SK-N-SH treated with all-trans-retinoic acid at 6 μM for 48 hours (cell line): ENCODE results near the gene ZMYND8.

Experiments used
- ATAC-seq: fragments of 200-7000 bp; cut with Tn5 transposase; 3 replicates; pipeline ENCODE4 v1.9.1; 2020; ENCODE audit warnings: mild to moderate bottlenecking, moderate library complexity
- ARNTL ChIP-seq: fragments of 450-650 bp; formaldehyde crosslinking; IDR thresholded peaks from 2 replicates; pipeline ENCODE4 v1.5.0; 2020; ENCODE audit warnings: low read depth, mild to moderate bottlenecking, moderate library complexity, borderline replicate concordance
- BACH2 ChIP-seq: fragments of 250-450 bp; sonication (Bioruptor Pico); IDR thresholded peaks from 2 replicates; pipeline ENCODE4 v1.9.0; 2021; ENCODE audit warnings: mild to moderate bottlenecking, borderline replicate concordance
- CSDC2 ChIP-seq: fragments of 250-450 bp; sonication (Bioruptor Pico); IDR thresholded peaks from 2 replicates; pipeline ENCODE4 v1.5.0; 2020; ENCODE audit warnings: mild to moderate bottlenecking, moderate library complexity
- ESRRG ChIP-seq: fragments of 250-450 bp; sonication (Bioruptor Pico); IDR thresholded peaks from 2 replicates; pipeline ENCODE4 v1.6.1; 2021; ENCODE audit warnings: mild to moderate bottlenecking
- GLIS3 ChIP-seq: fragments of 250-450 bp; sonication (Bioruptor Pico); IDR thresholded peaks from 2 replicates; pipeline ENCODE4 v1.5.0; 2020; ENCODE audit warnings: mild to moderate bottlenecking, moderate library complexity
- ISL1 ChIP-seq: fragments of 250-450 bp; sonication (Bioruptor Pico); IDR thresholded peaks from 2 replicates; pipeline ENCODE4 v2.1.2; 2022; ENCODE audit warnings: mild to moderate bottlenecking, moderate library complexity
- OSR1 ChIP-seq: fragments of 250-450 bp; sonication (Bioruptor Pico); IDR thresholded peaks from 2 replicates; pipeline ENCODE4 v1.8.0; 2022; ENCODE audit warnings: moderate library complexity, mild to moderate bottlenecking, inconsistent platforms
- PPARA ChIP-seq: fragments of 250-450 bp; sonication (Bioruptor Pico); IDR thresholded peaks from 2 replicates; pipeline ENCODE4 v1.5.0; 2020; ENCODE audit warnings: mild to moderate bottlenecking, borderline replicate concordance
- RARB ChIP-seq: fragments of 250-450 bp; sonication (Bioruptor Pico); IDR thresholded peaks from 2 replicates; pipeline ENCODE4 v1.8.0; 2021; ENCODE audit warnings: mild to moderate bottlenecking, moderate library complexity
- SNAI2 ChIP-seq: fragments of 250-450 bp; sonication (Bioruptor Pico); IDR thresholded peaks from 2 replicates; pipeline ENCODE4 v1.5.0; 2020; ENCODE audit warnings: mild to moderate bottlenecking, moderate library complexity
- TCF4 ChIP-seq: fragments of 250-450 bp; sonication (Bioruptor Pico); IDR thresholded peaks from 2 replicates; pipeline ENCODE4 v1.8.0; 2021; ENCODE audit warnings: mild to moderate bottlenecking, moderate library complexity, borderline replicate concordance
- ZC3H10 ChIP-seq: fragments of 250-450 bp; sonication (Bioruptor Pico); IDR thresholded peaks from 2 replicates; pipeline ENCODE4 v1.5.1; 2021; ENCODE audit warnings: mild to moderate bottlenecking, moderate library complexity
- ZFP3 ChIP-seq: fragments of 250-450 bp; sonication (Bioruptor Pico); IDR thresholded peaks from 2 replicates; pipeline ENCODE4 v1.5.0; 2020; ENCODE audit warnings: mild to moderate bottlenecking, moderate library complexity
- ZFP30 ChIP-seq: fragments of 450-650 bp; formaldehyde crosslinking; IDR thresholded peaks from 2 replicates; pipeline ENCODE4 v1.5.0; 2022; ENCODE audit warnings: mild to moderate bottlenecking, moderate library complexity
- ZNF565 ChIP-seq: fragments of 450-650 bp; formaldehyde crosslinking; conservative IDR thresholded peaks from 2 replicates; pipeline ENCODE4 v1.5.0; 2020; ENCODE audit warnings: low read depth, mild to moderate bottlenecking, moderate library complexity
- ZNF70 ChIP-seq: fragments of 450-650 bp; formaldehyde crosslinking; IDR thresholded peaks from 2 replicates; pipeline ENCODE4 v1.5.0; 2020; ENCODE audit warnings: mild to moderate bottlenecking, moderate library complexity
- ZNF8 ChIP-seq: fragments of 450-650 bp; formaldehyde crosslinking; IDR thresholded peaks from 2 replicates; pipeline ENCODE4 v1.5.0; 2020; ENCODE audit warnings: mild to moderate bottlenecking, moderate library complexity
- TF ChIP-seq, protein P1 (sequence below): fragments of 250-450 bp; sonication (Bioruptor Pico); IDR thresholded peaks from 2 replicates; pipeline ENCODE4 v1.8.0; 2020; ENCODE audit warnings: mild to moderate bottlenecking, moderate library complexity, borderline replicate concordance
- TF ChIP-seq, protein P2 (sequence below): fragments of 250-450 bp; sonication (Bioruptor Pico); IDR thresholded peaks from 2 replicates; pipeline ENCODE4 v1.5.0; 2020; ENCODE audit warnings: mild to moderate bottlenecking, moderate library complexity
- TF ChIP-seq, protein P3 (sequence below): fragments of 250-450 bp; sonication (Bioruptor Pico); IDR thresholded peaks from 2 replicates; pipeline ENCODE4 v1.5.1; 2020; ENCODE audit warnings: low read depth, mild to moderate bottlenecking, moderate library complexity
- TF ChIP-seq, protein P4 (sequence below): fragments of 250-450 bp; sonication (Bioruptor Pico); IDR thresholded peaks from 2 replicates; pipeline ENCODE4 v1.8.0; 2021; ENCODE audit warnings: low read depth, mild to moderate bottlenecking, moderate library complexity, borderline replicate concordance

Gene ZMYND8

DNA sequence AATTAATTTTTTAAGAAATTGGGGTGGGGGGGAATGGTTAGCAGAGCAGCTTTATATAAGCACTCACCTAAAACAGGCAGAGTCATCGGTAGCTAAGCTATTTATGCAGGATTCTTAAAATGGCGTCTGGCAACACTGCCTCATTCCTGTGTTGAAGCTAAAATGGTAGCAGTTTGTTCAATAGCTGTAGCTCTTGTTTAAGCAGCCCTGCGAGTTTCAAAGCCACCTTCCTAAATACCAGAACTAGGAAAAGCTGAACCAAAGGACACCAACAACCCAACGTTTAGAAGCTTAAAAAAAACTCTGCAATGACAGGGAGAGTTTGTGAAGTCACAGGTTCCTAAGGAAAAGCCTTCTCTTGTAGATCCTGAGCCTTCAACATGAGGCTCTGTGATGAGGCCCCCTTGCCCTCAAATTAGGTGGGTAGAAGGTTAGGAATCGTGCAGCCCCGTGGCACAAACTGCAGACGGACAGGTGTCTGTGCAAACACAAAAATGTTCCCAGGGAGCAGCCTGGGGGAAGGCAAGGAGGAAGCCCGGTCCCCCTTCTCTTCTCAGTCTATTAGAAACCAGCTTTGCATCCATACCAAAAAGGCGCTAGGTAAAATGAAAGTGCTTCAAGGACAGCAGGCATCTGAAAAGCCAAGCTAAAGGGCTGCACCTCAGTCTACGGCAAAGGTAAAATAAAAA is 4.7 kb downstream of the ZMYND8 start:
- TF ChIP-seq GLIS3 (CRISPR knock-in tag) = 0 out of 2 replicates have a peak, but pooled peaks have one; percentile 28
- TF ChIP-seq SNAI2 (CRISPR knock-in tag) = 0 out of 2 replicates have a peak, but pooled peaks have one; percentile 20
- TF ChIP-seq ARNTL (CRISPR knock-in tag) = no peak
- TF ChIP-seq TCF4 (CRISPR knock-in tag) = no peak
- TF ChIP-seq ZC3H10 (CRISPR knock-in tag) = no peak
- no peak for TF ChIP-seq ZNF70 (CRISPR knock-in tag)
- no peak for TF ChIP-seq PPARA
- TF ChIP-seq CSDC2 = peak; percentile 63; the same call in 1 of the 2 replicates
- TF ChIP-seq, all 23 proteins: peak for 3
- no peak; the same call in 2 of the 3 replicates for ATAC-seq

DNA sequence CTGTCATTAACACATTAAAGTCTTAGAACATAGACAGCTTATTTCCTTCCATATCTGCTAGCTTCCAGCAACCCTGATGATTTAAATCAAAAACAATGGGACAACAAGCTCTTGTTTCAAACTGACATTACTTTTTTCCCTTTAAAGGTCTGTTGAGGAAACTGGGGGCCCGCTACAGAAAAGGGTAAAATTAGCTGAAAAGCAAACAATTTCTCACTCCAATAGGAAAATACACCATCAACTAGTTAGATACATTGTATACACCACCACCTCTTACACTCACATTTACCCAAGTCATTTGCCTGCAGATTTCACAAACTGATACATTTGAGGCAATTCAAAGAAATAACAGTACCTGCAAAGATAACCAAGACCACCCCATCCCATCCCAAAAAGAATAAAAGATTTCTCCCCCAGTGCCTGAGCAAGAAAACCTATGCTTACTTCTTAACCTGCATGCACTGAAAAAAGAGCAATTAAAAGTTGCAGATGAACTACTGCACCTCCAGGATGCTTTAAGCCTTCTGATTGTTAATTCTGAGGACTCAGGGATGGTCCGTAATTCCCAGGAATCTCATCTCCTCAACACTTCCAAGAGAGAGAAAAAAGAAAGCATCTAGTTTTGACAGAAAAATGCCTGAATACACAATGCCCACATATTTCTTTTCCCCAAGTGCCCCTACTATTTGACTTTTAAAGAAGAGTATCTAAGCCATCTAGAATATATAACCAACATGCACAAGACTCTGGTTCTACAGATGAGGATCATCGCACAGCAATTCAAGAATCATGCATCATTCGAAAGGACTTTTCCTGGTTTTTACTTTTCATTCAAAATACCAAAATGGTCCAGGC is 5.6 kb downstream of the ZMYND8 start:
- no peak for ATAC-seq
- no peak for TF ChIP-seq BACH2 (CRISPR knock-in tag)
- TF ChIP-seq ZFP30 (CRISPR knock-in tag) = no peak
- no peak for TF ChIP-seq SNAI2 (CRISPR knock-in tag)
- TF ChIP-seq ZNF565 = no peak
- TF ChIP-seq, protein P1, sequence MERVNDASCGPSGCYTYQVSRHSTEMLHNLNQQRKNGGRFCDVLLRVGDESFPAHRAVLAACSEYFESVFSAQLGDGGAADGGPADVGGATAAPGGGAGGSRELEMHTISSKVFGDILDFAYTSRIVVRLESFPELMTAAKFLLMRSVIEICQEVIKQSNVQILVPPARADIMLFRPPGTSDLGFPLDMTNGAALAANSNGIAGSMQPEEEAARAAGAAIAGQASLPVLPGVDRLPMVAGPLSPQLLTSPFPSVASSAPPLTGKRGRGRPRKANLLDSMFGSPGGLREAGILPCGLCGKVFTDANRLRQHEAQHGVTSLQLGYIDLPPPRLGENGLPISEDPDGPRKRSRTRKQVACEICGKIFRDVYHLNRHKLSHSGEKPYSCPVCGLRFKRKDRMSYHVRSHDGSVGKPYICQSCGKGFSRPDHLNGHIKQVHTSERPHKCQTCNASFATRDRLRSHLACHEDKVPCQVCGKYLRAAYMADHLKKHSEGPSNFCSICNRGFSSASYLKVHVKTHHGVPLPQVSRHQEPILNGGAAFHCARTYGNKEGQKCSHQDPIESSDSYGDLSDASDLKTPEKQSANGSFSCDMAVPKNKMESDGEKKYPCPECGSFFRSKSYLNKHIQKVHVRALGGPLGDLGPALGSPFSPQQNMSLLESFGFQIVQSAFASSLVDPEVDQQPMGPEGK = no peak
- TF ChIP-seq, protein P2, sequence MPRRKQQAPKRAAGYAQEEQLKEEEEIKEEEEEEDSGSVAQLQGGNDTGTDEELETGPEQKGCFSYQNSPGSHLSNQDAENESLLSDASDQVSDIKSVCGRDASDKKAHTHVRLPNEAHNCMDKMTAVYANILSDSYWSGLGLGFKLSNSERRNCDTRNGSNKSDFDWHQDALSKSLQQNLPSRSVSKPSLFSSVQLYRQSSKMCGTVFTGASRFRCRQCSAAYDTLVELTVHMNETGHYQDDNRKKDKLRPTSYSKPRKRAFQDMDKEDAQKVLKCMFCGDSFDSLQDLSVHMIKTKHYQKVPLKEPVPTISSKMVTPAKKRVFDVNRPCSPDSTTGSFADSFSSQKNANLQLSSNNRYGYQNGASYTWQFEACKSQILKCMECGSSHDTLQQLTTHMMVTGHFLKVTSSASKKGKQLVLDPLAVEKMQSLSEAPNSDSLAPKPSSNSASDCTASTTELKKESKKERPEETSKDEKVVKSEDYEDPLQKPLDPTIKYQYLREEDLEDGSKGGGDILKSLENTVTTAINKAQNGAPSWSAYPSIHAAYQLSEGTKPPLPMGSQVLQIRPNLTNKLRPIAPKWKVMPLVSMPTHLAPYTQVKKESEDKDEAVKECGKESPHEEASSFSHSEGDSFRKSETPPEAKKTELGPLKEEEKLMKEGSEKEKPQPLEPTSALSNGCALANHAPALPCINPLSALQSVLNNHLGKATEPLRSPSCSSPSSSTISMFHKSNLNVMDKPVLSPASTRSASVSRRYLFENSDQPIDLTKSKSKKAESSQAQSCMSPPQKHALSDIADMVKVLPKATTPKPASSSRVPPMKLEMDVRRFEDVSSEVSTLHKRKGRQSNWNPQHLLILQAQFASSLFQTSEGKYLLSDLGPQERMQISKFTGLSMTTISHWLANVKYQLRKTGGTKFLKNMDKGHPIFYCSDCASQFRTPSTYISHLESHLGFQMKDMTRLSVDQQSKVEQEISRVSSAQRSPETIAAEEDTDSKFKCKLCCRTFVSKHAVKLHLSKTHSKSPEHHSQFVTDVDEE (CRISPR knock-in tag) = no peak
- TF ChIP-seq ZNF8 (CRISPR knock-in tag) = no peak
- no peak for TF ChIP-seq ESRRG
- no peak for TF ChIP-seq ZC3H10 (CRISPR knock-in tag)
- TF ChIP-seq ZFP3 (CRISPR knock-in tag) = no peak
- no peak for TF ChIP-seq OSR1 (CRISPR knock-in tag)
- no peak for TF ChIP-seq ZNF70 (CRISPR knock-in tag)

DNA sequence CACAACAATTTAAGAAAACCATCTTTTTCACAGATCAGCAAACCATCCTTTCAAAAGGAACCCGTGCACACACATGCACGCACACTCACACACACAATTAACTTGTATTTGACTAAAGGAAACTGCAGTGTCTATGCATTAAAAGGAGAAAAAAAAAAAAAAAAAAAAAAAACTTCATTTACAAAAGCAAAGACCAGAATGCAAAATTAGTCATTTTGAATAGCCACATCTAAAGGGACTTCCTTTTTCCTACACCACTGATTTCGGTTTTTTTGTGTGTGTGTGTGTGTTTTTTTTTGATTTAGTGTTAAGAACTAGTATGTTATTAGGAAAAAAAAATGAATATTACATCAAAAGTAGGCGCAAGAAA is 6.3 kb downstream of the ZMYND8 start:
- no peak for ATAC-seq

DNA sequence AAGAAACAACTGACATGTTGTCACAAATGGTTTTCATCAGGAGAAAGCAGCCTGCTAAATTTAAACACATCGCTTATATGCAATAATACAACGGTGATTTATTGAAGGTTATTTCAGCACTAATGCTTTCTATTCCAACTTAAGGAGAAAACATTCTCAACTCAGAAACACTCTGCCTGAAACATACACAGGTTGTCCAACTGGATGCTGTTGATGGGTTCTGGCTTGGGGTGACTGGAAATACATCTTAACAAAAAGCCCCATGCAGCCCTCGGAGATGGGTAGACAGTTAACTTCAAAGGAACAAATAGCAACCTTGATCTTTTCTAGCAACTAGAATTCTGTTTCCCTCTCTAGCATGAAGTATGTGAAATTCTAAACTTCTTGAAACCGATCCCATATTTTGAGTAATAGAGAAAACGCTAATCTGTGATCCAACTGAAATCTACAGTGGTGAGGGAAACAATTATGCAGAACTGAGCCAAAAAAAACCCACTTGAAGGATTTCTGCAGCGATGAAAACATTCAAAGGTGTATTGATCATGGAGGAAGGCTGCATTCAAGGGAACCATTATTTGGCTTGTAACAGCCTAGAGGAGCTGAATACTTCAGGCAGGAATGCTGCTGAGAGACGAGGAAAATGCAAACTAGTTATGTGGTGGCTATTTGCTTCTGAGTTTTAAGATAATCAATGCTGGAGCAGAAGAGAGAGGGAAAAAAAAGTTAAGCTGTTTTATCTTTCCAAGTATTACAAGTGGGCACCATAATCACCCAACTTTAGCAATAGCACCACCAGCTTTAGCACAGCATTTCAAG is 6.9 kb downstream of the ZMYND8 start:
- peak; percentile 48 for ATAC-seq
- TF ChIP-seq BACH2 (CRISPR knock-in tag) (no peak), RARB (CRISPR knock-in tag) (no peak), OSR1 (CRISPR knock-in tag) (no peak), ZFP3 (CRISPR knock-in tag) (no peak), ZNF8 (CRISPR knock-in tag) (no peak), ZNF70 (CRISPR knock-in tag) (no peak), ARNTL (CRISPR knock-in tag) (no peak), GLIS3 (CRISPR knock-in tag) (no peak), TCF4 (CRISPR knock-in tag) (no peak), ESRRG (no peak), ISL1 (CRISPR knock-in tag) (no peak), ZNF565 (no peak), ZC3H10 (CRISPR knock-in tag) (no peak)
- TF ChIP-seq, protein P3, sequence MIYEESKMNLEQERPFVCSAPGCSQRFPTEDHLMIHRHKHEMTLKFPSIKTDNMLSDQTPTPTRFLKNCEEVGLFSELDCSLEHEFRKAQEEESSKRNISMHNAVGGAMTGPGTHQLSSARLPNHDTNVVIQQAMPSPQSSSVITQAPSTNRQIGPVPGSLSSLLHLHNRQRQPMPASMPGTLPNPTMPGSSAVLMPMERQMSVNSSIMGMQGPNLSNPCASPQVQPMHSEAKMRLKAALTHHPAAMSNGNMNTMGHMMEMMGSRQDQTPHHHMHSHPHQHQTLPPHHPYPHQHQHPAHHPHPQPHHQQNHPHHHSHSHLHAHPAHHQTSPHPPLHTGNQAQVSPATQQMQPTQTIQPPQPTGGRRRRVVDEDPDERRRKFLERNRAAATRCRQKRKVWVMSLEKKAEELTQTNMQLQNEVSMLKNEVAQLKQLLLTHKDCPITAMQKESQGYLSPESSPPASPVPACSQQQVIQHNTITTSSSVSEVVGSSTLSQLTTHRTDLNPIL (CRISPR knock-in tag) = no peak
- TF ChIP-seq, protein P1 = no peak

More for the DNA sequence above, 6.3 kb downstream of the ZMYND8 start:
- TF ChIP-seq, protein P4, sequence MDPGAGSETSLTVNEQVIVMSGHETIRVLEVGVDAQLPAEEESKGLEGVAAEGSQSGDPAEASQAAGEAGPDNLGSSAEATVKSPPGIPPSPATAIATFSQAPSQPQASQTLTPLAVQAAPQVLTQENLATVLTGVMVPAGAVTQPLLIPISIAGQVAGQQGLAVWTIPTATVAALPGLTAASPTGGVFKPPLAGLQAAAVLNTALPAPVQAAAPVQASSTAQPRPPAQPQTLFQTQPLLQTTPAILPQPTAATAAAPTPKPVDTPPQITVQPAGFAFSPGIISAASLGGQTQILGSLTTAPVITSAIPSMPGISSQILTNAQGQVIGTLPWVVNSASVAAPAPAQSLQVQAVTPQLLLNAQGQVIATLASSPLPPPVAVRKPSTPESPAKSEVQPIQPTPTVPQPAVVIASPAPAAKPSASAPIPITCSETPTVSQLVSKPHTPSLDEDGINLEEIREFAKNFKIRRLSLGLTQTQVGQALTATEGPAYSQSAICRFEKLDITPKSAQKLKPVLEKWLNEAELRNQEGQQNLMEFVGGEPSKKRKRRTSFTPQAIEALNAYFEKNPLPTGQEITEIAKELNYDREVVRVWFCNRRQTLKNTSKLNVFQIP (CRISPR knock-in tag) = no peak
- TF ChIP-seq, all 23 proteins: peak for 0
